Left ventricle myocardium inferior (tissue), 1 donor: ENCODE data around the gene LHFPL2. TPM values are rescaled to one million over a fixed set of nuclear protein-coding genes. Genes with fewer than 3 reads are reported as not detected.

Experiments
- DNase-seq: peaks from one replicate; pipeline ENCODE4 v3.0.0-alpha.2; 2020
- H3K27ac ChIP-seq: fragments of 200-600 bp; replicated peaks from 2 replicates; pipeline ENCODE4 v1.8.0; 2021
- H3K27me3 ChIP-seq: fragments of 200-600 bp; 2 replicates; pipeline ENCODE4 v1.8.0; 2021; ENCODE audit warnings: low read depth
- H3K36me3 ChIP-seq: fragments of 200-600 bp; 2 replicates; pipeline ENCODE4 v1.8.0; 2021
- H3K4me1 ChIP-seq: fragments of 200-600 bp; 2 replicates; pipeline ENCODE4 v1.8.0; 2021
- H3K4me3 ChIP-seq: fragments of 200-600 bp; 2 replicates; pipeline ENCODE4 v1.8.0; 2021; ENCODE audit warnings: mild to moderate bottlenecking, moderate library complexity
- H3K9me3 ChIP-seq: fragments of 200-600 bp; replicated peaks from 2 replicates; pipeline ENCODE4 v1.8.0; 2021
- intact Hi-C: fragments of 100-400 bp; cut with micrococcal nuclease; formaldehyde crosslinking; loops from one replicate; pipeline ENCODE4 v1.11.0; 2022
- total RNA-seq: library from RNA; stranded (reverse); fragmentation: NEBNext Ultra II Directional; extraction: Animal tissue kit (Norgen Biotek cat#: 25700); gene quantifications from one replicate; pipeline ENCODE4 v1.2.1, GENCODE V29; 2021
- TF ChIP-seq, protein P1 (sequence below): fragments of 200-600 bp; IDR thresholded peaks from 2 replicates; pipeline ENCODE4 v1.8.0; 2021; ENCODE audit warnings: antibody characterized with exemption, mild to moderate bottlenecking, borderline replicate concordance
- donor health status: DM: no; HTN: yes; CAD: no; lungs with severe emphysema.

Gene LHFPL2
- total RNA-seq, 1 donor from 2014 or later = 5.0 TPM

GRCh38 chr5:78552729-78553342, 95.7 kb downstream of the LHFPL2 start:
- Histone ChIP-seq H3K4me1 (peaks cover 40% of the 10 kb centered on the region), H3K9me3 (no peaks in the 10 kb centered on the region)

GRCh38 chr5:78550891-78551290, 97.7 kb downstream of the LHFPL2 start:
- no peak for DNase-seq
- H3K9me3 ChIP-seq = no peaks in the 10 kb centered on the region
- TF ChIP-seq, protein P1, sequence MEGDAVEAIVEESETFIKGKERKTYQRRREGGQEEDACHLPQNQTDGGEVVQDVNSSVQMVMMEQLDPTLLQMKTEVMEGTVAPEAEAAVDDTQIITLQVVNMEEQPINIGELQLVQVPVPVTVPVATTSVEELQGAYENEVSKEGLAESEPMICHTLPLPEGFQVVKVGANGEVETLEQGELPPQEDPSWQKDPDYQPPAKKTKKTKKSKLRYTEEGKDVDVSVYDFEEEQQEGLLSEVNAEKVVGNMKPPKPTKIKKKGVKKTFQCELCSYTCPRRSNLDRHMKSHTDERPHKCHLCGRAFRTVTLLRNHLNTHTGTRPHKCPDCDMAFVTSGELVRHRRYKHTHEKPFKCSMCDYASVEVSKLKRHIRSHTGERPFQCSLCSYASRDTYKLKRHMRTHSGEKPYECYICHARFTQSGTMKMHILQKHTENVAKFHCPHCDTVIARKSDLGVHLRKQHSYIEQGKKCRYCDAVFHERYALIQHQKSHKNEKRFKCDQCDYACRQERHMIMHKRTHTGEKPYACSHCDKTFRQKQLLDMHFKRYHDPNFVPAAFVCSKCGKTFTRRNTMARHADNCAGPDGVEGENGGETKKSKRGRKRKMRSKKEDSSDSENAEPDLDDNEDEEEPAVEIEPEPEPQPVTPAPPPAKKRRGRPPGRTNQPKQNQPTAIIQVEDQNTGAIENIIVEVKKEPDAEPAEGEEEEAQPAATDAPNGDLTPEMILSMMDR = no peak
- H3K4me1 ChIP-seq = peaks cover 58% of the 10 kb centered on the region
- intact Hi-C loops = no loop called here
- H3K27me3 ChIP-seq = no peaks in the 10 kb centered on the region
- no peaks in the 10 kb centered on the region for H3K36me3 ChIP-seq
- H3K4me3 ChIP-seq = no peak overlapping the region
- H3K27ac ChIP-seq = no peak overlapping the region

More at GRCh38 chr5:78552729-78553342, 95.7 kb downstream of the LHFPL2 start:
- no peak overlapping the region for H3K4me3 ChIP-seq
- intact Hi-C loops = no loop called here
- H3K36me3 ChIP-seq = no peaks in the 10 kb centered on the region
- no peak for DNase-seq
- no peak overlapping the region for H3K27ac ChIP-seq
- TF ChIP-seq, protein P1 = no peak
- no peaks in the 10 kb centered on the region for H3K27me3 ChIP-seq

DNA sequence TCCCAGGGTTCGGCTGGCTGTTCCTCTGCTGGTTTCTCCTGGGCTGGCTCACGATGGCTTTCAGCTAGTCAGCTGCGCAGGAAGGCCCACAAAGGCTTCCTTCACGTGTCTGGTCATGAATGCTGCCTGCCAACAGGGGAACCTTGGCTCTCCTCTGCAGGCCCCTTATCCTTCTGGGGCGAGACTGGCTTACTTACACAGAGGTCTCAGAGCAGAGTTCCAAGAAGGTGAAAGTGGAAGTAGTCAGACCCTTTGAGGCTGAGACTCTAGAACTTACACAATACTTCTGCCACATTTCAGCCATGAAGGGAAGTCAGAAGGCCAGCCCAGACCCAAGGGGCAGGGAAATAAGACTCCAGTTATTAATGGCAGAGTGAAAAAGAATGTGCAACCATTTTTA, 99.5 kb downstream of the LHFPL2 start:
- H3K4me1 ChIP-seq = peaks cover 67% of the 10 kb centered on the region
- no peak for DNase-seq

DNA sequence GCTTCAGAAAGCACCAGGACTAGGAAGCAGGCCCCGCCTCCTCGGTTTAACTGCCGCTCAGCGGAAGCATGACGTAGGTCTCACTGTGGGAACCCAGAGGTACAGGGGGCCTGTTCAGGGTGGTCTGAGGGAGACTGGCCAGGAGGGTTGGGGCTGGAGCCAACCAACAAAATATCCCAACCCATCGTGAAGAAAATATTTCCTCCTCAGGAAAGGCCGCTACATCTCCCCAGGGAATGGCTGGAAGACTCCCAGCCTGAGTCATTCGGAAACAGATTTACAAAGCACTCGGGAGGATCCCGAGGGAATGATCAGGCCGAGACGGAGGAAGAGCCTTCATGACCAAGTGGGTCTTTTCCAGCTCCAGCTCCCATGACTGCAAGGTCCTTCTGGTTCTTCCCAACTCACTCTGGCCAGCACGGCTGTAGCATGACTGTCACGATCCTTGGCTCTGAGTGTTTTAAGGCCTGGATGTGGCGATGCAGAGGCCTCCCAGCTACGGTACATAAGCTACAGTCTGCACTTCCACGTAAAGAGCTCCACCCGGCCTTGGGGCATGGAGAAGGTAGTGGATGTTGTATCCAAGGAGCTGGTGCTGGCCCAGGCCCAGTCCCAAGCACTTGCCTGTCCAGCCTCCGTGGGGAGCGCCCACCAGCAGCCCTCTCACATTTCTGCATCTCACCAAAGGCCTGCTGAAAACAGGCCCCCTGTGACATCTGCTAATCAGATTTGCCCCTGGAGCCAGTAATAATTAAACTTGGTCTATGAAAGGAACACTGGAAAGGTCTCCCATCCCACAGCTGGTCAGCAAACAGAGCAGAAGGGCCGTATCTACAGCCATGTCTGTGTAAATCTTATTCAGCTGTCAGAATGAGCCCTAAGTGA, 100.6 kb downstream of the LHFPL2 start:
- Histone ChIP-seq H3K36me3 (no peaks in the 10 kb centered on the region), H3K27me3 (no peaks in the 10 kb centered on the region), H3K27ac (peak overlapping the region; percentile 79), H3K4me1 (peaks cover 66% of the 10 kb centered on the region), H3K9me3 (no peaks in the 10 kb centered on the region), H3K4me3 (no peak overlapping the region)
- intact Hi-C loops = loop anchor here (10.0 kb wide), 1 partner anchor 97 kb away; the partner anchor contains the start of gene LHFPL2
- TF ChIP-seq, protein P1 = no peak
- DNase-seq = peak; percentile 92

More for the DNA sequence above, 99.5 kb downstream of the LHFPL2 start:
- Histone ChIP-seq H3K27me3 (no peaks in the 10 kb centered on the region), H3K4me3 (no peak overlapping the region), H3K9me3 (no peaks in the 10 kb centered on the region), H3K27ac (peak overlapping the region; percentile 79), H3K36me3 (no peaks in the 10 kb centered on the region)
- intact Hi-C loops = loop anchor here (10.0 kb wide), 1 partner anchor 96 kb away; the partner anchor contains the start of gene LHFPL2
- TF ChIP-seq, protein P1 = no peak

DNA sequence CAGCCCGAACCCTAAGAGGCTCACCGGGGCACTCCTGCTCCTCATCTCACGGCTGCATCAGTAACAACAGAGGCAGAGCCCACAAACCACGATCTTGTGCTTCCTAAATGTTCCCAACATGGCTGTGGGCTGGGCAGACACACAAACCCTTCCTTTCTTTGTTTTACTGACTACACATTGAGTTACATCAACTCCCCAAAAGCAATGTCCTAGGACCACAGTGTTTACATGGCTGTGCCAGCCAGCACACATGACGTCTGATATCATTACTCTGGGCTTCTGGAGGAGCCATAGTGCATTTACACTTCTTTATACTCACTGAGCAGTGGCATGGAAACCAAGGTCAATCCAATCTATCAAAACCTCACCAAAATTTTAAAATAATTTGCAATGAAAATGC, 101.4 kb downstream of the LHFPL2 start:
- Histone ChIP-seq H3K36me3 (no peaks in the 10 kb centered on the region), H3K4me3 (no peak overlapping the region), H3K27ac (peak overlapping the region; percentile 79), H3K27me3 (no peaks in the 10 kb centered on the region), H3K9me3 (no peaks in the 10 kb centered on the region), H3K4me1 (peaks cover 64% of the 10 kb centered on the region)
- TF ChIP-seq, protein P1 = no peak
- no peak for DNase-seq
- intact Hi-C loops = loop anchor here (10.0 kb wide), 1 partner anchor 98 kb away; the partner anchor contains the start of gene LHFPL2
